ENCODE measurements around the gene CEP112.

GRCh38 chr17:65800655-65801054 lies 391.3 kb downstream of the CEP112 start:
- TF ChIP-seq CTCF (IDR thresholded peaks at IDR 0.05; ENCODE audit: insufficient read depth, low read length, poor library complexity, severe bottlenecking) (no peak), EZH2phosphoT487 (conservative IDR thresholded peaks at IDR 0.05; ENCODE audit: low read length) (no peak)

All from SU-DHL-6 (cell line).